Mesendoderm (in vitro differentiated cells): ENCODE measurements around the gene TMTC2.

ENCODE experiments used
- DNase-seq: peaks from one replicate; pipeline ENCODE4 v3.0.0; 2013
- H2AK5ac ChIP-seq: 2 replicates; pipeline ENCODE4 v1.6.1; 2013; ENCODE audit warnings: low read length, inconsistent platforms
- H2BK120ac ChIP-seq: 2 replicates; pipeline ENCODE4 v1.6.1; 2013; ENCODE audit warnings: low read depth, mild to moderate bottlenecking, low read length, moderate library complexity, mixed read lengths
- H2BK15ac ChIP-seq: replicated peaks from 2 replicates; pipeline ENCODE4 v1.6.1; 2013; ENCODE audit warnings: low read depth, mild to moderate bottlenecking, moderate library complexity
- H2BK5ac ChIP-seq: 2 replicates; pipeline ENCODE4 v1.6.1; 2013; ENCODE audit warnings: low read length, inconsistent platforms
- H3K18ac ChIP-seq: 2 replicates; pipeline ENCODE4 v1.6.1; 2013; ENCODE audit warnings: mild to moderate bottlenecking, low read length, mixed read lengths
- H3K23ac ChIP-seq: one replicate; pipeline ENCODE4 v1.6.1; 2013; ENCODE audit warnings: low read length
- H3K27ac ChIP-seq: 2 replicates; pipeline ENCODE4 v1.5.1; 2013; ENCODE audit warnings: low read depth, mild to moderate bottlenecking, inconsistent platforms, low read length, moderate library complexity
- H3K27me3 ChIP-seq: 2 replicates; pipeline ENCODE4 v1.6.1; 2013; ENCODE audit warnings: low read length, control low read depth, mild to moderate bottlenecking, inconsistent platforms; ENCODE audit not compliant: insufficient read depth, poor library complexity
- H3K36me3 ChIP-seq: 2 replicates; pipeline ENCODE4 v1.6.1; 2013; ENCODE audit warnings: low read length, inconsistent platforms; ENCODE audit not compliant: control insufficient read depth, insufficient read depth
- H3K4ac ChIP-seq: one replicate; pipeline ENCODE4 v1.6.1; 2013; ENCODE audit warnings: low read depth, mild to moderate bottlenecking, low read length, moderate library complexity
- H3K4me1 ChIP-seq: 2 replicates; pipeline ENCODE4 v1.6.1; 2013; ENCODE audit warnings: low read depth, low read length, inconsistent platforms; ENCODE audit not compliant: control insufficient read depth
- H3K4me2 ChIP-seq: 2 replicates; pipeline ENCODE4 v1.6.1; 2013; ENCODE audit warnings: low read length
- H3K4me3 ChIP-seq: 2 replicates; pipeline ENCODE4 v1.5.1; 2013; ENCODE audit warnings: mild to moderate bottlenecking, low read length
- H3K56ac ChIP-seq: one replicate; pipeline ENCODE4 v1.6.1; 2013; ENCODE audit warnings: low read length
- H3K79me1 ChIP-seq: 2 replicates; pipeline ENCODE4 v1.6.1; 2013; ENCODE audit warnings: low read length, inconsistent platforms
- H3K79me2 ChIP-seq: 2 replicates; pipeline ENCODE4 v1.6.1; 2013; ENCODE audit warnings: mild to moderate bottlenecking, low read length; ENCODE audit not compliant: control insufficient read depth, insufficient read depth
- H3K9ac ChIP-seq: 2 replicates; pipeline ENCODE4 v1.6.1; 2013; ENCODE audit warnings: low read length, inconsistent platforms
- H4K5ac ChIP-seq: one replicate; pipeline ENCODE4 v1.6.1; 2013; ENCODE audit warnings: low read length
- H4K8ac ChIP-seq: one replicate; pipeline ENCODE4 v1.6.1; 2013; ENCODE audit warnings: low read depth, mild to moderate bottlenecking, control low read depth, low read length, moderate library complexity
- WGBS: extraction: QIAGEN DNeasy Blood & Tissue Kit; methylation state at CpG from one replicate; pipeline ENCODE4 v1.1.7; 2013; ENCODE audit warnings: low lambda C conversion rate, missing lambda C conversion rate; ENCODE audit not compliant: insufficient coverage; ENCODE audit errors: extremely low coverage; 5-methylcytosine and 5-hydroxymethylcytosine counted together

TMTC2 gene

DNA sequence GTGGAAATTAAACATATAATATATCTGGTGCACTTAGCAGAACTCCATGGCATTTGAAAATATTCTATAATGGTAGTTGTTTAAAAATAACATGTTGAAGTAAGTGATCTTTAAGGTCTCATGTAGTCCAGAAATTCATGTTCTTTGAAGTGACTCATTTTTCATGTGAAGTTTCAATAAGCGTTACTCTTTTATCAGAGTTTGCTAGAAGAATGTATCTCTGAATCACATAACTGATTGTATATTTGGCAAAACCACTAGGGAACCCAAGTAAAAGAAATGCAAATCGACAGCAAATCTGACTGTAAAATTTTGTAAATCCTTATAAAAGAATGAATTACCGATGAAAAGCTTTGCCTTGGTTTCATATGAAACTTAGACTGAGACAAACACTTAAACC is 463.3 kb downstream of the TMTC2 start:
- no peaks in the 10 kb centered on the region for H3K4me1 ChIP-seq
- no peak overlapping the region for H3K23ac ChIP-seq
- no peak overlapping the region for H4K5ac ChIP-seq
- H2BK15ac ChIP-seq: no peak overlapping the region
- DNase-seq: no peak
- H2BK5ac ChIP-seq: no peak overlapping the region
- no peak overlapping the region for H3K27ac ChIP-seq
- H3K79me1 ChIP-seq: no peaks in the 10 kb centered on the region
- no peak overlapping the region for H2AK5ac ChIP-seq
- H3K79me2 ChIP-seq: no peaks in the 10 kb centered on the region
- no peak overlapping the region for H4K8ac ChIP-seq
- no peaks in the 10 kb centered on the region for H3K27me3 ChIP-seq
- no peak overlapping the region for H3K9ac ChIP-seq
- no CpG with 5 or more reads among the region's 3 CpGs for WGBS
- H3K4me2 ChIP-seq: no peak overlapping the region
- no peak overlapping the region for H3K4ac ChIP-seq
- H3K4me3 ChIP-seq: no peak overlapping the region
- H2BK120ac ChIP-seq: no peak overlapping the region
- no peaks in the 10 kb centered on the region for H3K36me3 ChIP-seq
- no peak overlapping the region for H3K18ac ChIP-seq
- H3K56ac ChIP-seq: no peak overlapping the region

DNA sequence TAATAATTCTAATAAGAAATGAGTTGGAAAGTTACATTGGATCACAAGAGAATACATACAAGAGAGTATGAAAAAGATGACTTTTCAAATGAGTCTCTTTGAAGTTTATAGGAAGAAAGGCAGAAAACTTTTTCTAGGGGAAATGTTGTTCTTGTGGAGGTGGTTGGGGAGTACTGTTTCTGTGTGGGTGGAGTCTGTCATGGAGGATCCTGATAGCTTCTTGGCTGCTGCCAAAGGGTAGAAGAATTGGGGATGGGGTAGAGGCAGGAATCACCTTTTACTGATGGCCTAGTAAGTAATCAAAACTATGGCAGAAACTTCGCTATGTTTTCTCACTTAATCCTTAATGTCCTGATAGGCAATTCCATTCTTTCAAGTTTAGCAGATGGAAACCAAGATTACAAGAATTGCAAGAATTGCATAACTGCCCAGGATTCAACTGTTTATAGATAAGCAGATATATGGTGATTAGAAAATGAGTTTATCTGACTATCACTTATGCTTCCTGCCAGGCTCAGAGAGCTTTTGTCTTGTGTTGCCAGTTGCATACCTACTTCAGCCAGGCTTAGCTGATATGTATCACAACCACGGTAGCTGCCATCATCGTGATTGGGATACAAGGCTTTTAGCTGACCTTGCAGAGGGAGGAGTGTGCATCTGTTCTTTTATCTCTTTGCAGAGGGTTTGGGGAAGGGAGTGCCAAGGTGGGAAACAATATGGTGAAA is 463.9 kb downstream of the TMTC2 start:
- WGBS: no CpG with 5 or more reads among the region's 3 CpGs

DNA sequence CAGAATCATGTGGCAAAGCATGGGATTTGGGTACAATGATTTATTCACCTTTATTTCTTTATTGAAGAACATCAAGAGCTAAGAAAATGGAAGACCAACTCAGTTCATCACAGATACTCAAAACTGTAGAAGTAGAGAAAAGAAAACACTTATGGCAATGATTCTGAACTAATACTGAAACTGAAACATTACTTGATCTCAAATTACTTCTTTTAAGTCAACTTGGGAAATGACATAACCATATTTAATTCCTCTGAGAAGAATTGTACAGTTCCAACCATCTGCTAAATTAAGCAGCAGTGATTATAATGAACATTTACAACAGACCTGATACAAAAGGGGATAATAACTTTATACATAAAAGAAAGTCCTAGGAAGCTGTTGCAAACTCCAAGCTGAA is 466.5 kb downstream of the TMTC2 start:
- Histone ChIP-seq H3K56ac (no peak overlapping the region), H3K23ac (no peak overlapping the region), H3K4me1 (no peaks in the 10 kb centered on the region), H2BK15ac (no peak overlapping the region), H4K5ac (no peak overlapping the region), H3K4me3 (no peak overlapping the region), H2BK5ac (no peak overlapping the region), H2AK5ac (no peak overlapping the region), H3K4ac (no peak overlapping the region), H3K27ac (no peak overlapping the region), H2BK120ac (no peak overlapping the region), H4K8ac (no peak overlapping the region), H3K79me2 (no peaks in the 10 kb centered on the region), H3K79me1 (no peaks in the 10 kb centered on the region), H3K9ac (no peak overlapping the region), H3K18ac (no peak overlapping the region), H3K27me3 (no peaks in the 10 kb centered on the region), H3K4me2 (no peak overlapping the region), H3K36me3 (no peaks in the 10 kb centered on the region)
- no peak for DNase-seq

More for the DNA sequence above, 463.9 kb downstream of the TMTC2 start:
- Histone ChIP-seq H3K27me3 (no peaks in the 10 kb centered on the region), H3K56ac (no peak overlapping the region), H3K18ac (no peak overlapping the region), H3K79me1 (no peaks in the 10 kb centered on the region), H3K36me3 (no peaks in the 10 kb centered on the region), H2BK120ac (no peak overlapping the region), H2AK5ac (no peak overlapping the region), H3K4me1 (no peaks in the 10 kb centered on the region), H3K79me2 (no peaks in the 10 kb centered on the region), H3K9ac (no peak overlapping the region), H3K4me3 (no peak overlapping the region), H2BK5ac (no peak overlapping the region), H3K4me2 (no peak overlapping the region), H3K27ac (no peak overlapping the region), H4K8ac (no peak overlapping the region), H3K23ac (no peak overlapping the region), H3K4ac (no peak overlapping the region), H4K5ac (no peak overlapping the region), H2BK15ac (no peak overlapping the region)
- peak; percentile 79 for DNase-seq

DNA sequence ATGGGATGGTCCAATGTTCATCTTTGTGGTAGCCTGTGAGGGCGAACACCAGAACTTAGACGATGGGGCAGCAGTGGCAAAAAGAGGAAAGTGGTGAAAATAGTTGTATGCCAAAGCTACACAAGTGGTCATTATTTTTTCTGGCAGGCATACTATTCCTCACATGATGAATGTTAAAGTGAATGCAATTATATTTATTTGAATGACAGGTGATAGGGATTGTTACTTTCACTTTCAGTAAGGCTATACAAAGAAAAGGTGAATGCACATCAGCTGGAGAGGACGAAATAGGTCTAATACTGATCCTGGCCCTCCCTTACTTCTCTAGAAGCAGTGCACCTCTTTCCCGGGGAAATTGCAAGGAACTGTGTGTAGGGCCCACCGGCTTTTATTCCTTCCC is 470.1 kb downstream of the TMTC2 start:
- Histone ChIP-seq H3K23ac (no peak overlapping the region), H3K9ac (no peak overlapping the region), H2BK5ac (no peak overlapping the region), H2AK5ac (no peak overlapping the region), H3K79me2 (no peaks in the 10 kb centered on the region), H3K27ac (no peak overlapping the region), H3K79me1 (no peaks in the 10 kb centered on the region), H3K56ac (no peak overlapping the region), H4K8ac (no peak overlapping the region), H3K4ac (no peak overlapping the region), H3K4me2 (no peak overlapping the region), H2BK120ac (no peak overlapping the region), H3K4me3 (no peak overlapping the region), H3K4me1 (no peaks in the 10 kb centered on the region), H4K5ac (no peak overlapping the region), H2BK15ac (no peak overlapping the region), H3K27me3 (no peaks in the 10 kb centered on the region), H3K18ac (no peak overlapping the region), H3K36me3 (no peaks in the 10 kb centered on the region)
- DNase-seq: no peak
- WGBS: no CpG with 5 or more reads among the region's 5 CpGs

DNA sequence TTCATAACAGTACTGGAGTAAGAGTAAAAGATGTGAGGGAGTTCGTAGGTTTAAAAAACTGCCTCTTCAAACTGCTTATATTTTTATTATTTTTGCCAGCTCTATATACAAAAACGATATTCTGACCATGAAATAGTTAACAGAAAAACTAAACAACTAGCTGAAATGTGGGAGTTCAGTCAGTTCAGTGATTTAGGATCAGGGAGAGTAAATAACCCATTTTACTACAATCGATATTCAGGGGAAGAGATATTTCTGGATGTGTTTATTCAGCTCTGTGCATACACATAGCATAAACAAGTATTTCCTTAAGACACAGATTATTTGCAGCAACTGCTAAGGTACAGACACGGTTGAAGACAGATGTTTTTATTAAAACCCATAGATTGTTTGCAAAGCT is 470.9 kb downstream of the TMTC2 start:
- DNase-seq: no peak

DNA sequence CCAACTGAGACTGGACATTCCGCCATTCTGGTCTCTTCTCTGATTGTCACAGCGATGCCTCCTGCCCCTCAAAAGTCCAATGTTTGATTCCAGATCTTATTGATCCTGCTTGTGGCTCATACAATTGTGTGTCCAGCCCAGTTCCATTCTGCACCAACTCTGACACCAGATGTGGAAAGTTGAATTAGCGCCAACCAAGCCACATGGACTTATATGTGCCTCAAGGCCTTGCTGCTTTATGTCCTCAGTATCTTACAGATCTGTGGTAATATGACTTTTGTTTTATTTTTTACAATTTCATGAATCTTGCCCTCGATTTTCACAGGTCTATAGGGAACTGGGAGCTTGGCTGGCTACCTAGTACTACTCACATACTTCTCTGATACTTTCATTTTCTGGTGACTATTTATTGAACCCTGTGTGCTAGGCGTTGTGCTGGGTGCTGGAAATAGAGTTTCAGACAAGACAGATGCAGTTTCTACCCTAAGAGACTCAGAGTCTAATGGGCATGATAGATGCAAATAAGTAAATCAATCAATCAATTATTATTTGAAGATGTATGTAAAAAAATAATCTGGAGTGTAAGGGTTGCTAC is 472.0 kb downstream of the TMTC2 start:
- Histone ChIP-seq H3K4me1 (no peaks in the 10 kb centered on the region), H4K8ac (no peak overlapping the region), H3K4me2 (no peak overlapping the region), H3K18ac (no peak overlapping the region), H2BK5ac (no peak overlapping the region), H3K56ac (no peak overlapping the region), H2AK5ac (no peak overlapping the region), H3K9ac (no peak overlapping the region), H2BK120ac (no peak overlapping the region), H4K5ac (no peak overlapping the region), H3K27me3 (no peaks in the 10 kb centered on the region), H2BK15ac (no peak overlapping the region), H3K23ac (no peak overlapping the region), H3K4me3 (no peak overlapping the region), H3K36me3 (no peaks in the 10 kb centered on the region), H3K4ac (no peak overlapping the region), H3K27ac (no peak overlapping the region), H3K79me1 (no peaks in the 10 kb centered on the region), H3K79me2 (no peaks in the 10 kb centered on the region)
- no CpG with 5 or more reads among the region's 5 CpGs for WGBS
- DNase-seq: no peak

More for the DNA sequence above, 470.9 kb downstream of the TMTC2 start:
- H4K5ac ChIP-seq: no peak overlapping the region
- no peak overlapping the region for H4K8ac ChIP-seq
- no peaks in the 10 kb centered on the region for H3K36me3 ChIP-seq
- no peak overlapping the region for H2AK5ac ChIP-seq
- H3K27me3 ChIP-seq: no peaks in the 10 kb centered on the region
- no peak overlapping the region for H3K27ac ChIP-seq
- H3K4me1 ChIP-seq: no peaks in the 10 kb centered on the region
- H3K23ac ChIP-seq: no peak overlapping the region
- H2BK15ac ChIP-seq: no peak overlapping the region
- no peak overlapping the region for H3K56ac ChIP-seq
- H3K18ac ChIP-seq: no peak overlapping the region
- H2BK5ac ChIP-seq: no peak overlapping the region
- H3K79me1 ChIP-seq: no peaks in the 10 kb centered on the region
- no peak overlapping the region for H3K4me2 ChIP-seq
- no CpG with 5 or more reads among the region's 4 CpGs for WGBS
- no peak overlapping the region for H2BK120ac ChIP-seq
- no peak overlapping the region for H3K4ac ChIP-seq
- no peaks in the 10 kb centered on the region for H3K79me2 ChIP-seq
- H3K9ac ChIP-seq: no peak overlapping the region
- no peak overlapping the region for H3K4me3 ChIP-seq
